GM12801 (cell line): ENCODE measurements around the gene SLC2A2.

Source experiments
- TF ChIP-seq, protein P1 (sequence below): IDR thresholded peaks from one replicate; pipeline ENCODE4 v1.5.1; 2011; ENCODE audit warnings: control low read depth; ENCODE audit not compliant: insufficient read length; ENCODE audit errors: extremely low read depth

SLC2A2 gene

DNA sequence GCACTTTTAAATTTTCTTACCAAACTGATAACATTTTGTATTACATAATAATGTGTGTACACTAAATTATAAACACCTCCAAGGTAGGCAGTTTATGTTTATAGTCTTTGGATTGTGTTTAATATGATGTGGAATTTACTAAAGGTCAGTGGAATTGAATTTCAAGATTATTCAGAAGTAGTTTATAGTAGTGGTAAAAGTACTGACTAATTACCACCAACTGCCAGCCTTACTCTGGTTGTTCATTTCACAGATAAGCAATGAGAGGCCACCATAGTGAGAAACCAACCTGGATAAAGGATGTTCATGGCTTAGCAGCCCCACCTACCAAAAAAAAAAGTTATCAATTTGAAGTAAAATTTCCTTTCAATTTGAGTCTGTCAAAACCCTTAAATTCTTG is 64.1 kb downstream of the SLC2A2 start:
- TF ChIP-seq, protein P1, sequence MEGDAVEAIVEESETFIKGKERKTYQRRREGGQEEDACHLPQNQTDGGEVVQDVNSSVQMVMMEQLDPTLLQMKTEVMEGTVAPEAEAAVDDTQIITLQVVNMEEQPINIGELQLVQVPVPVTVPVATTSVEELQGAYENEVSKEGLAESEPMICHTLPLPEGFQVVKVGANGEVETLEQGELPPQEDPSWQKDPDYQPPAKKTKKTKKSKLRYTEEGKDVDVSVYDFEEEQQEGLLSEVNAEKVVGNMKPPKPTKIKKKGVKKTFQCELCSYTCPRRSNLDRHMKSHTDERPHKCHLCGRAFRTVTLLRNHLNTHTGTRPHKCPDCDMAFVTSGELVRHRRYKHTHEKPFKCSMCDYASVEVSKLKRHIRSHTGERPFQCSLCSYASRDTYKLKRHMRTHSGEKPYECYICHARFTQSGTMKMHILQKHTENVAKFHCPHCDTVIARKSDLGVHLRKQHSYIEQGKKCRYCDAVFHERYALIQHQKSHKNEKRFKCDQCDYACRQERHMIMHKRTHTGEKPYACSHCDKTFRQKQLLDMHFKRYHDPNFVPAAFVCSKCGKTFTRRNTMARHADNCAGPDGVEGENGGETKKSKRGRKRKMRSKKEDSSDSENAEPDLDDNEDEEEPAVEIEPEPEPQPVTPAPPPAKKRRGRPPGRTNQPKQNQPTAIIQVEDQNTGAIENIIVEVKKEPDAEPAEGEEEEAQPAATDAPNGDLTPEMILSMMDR, result no peak

DNA sequence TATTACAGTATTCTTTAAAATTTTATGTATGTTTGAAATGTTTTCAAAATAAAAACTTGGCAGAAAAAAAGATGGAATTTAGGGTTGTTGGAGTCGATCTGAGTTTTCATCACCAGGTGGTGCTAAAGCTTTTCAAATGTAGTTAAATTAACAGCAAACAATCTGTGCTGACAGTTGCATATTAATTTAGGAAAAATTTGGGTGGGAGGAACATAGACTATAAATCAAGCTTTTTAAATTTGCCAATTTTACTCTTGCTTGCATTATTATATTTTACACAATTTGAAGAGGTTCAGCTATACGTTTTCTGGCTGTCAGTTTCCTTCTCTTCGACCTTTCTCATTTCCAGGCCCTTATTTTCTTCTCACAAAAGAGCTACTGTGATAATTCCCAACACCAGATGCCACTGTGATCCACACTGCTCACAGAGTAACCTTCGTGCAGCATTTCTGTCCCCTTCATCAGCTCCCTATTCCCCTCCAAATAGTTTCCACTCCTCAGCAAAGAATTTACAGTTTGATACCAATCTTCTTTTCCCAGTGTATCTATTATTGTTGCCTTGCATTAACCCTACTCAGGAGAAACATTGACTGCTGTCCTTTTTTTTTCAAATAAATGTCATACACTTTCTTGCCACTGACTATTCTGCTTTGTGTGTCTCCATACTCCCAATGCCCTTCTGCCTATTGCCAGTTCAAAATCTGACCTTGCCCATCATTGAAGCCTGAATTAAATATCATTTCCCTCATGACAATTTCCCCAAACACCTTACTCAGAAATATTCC is 64.7 kb downstream of the SLC2A2 start:
- TF ChIP-seq, protein P1, result no peak

DNA sequence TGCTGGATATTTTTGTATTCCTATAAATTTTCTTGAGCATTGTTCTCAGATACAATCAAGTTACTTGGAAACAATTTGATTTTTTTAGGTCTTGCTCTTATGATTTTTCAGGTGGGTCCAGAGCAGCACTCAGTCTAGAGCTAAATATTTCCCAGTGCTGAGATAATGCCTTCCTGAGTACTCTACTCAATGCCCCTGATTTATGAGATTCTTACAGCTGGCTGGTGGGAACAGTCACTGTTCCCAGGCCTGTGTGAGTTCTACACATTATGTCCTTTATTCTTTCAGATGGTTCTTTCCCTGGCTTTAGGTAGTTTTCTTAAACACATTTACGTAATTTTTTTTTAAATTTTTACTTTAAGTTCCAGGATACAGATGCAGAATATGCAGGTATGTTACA is 67.1 kb downstream of the SLC2A2 start:
- TF ChIP-seq, protein P1, result no peak

DNA sequence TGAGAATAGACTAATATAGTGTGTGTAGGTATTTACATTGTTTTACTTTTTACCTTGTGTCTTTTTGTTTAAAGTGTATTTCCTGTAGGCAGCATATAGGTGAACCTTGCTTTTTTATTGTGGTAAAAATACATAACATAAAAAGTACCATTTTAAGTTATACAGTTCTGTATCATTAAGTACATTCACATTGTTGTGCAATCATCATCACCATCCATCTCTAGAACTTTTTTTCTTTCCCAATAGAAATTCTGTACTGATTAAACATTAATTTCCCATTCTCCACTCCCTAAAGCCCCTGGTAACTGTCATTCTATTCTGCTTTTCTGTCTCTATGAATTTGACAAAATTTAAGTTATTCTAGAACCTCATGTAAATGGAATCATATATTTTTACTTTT is 69.9 kb downstream of the SLC2A2 start:
- TF ChIP-seq, protein P1, result no peak

DNA sequence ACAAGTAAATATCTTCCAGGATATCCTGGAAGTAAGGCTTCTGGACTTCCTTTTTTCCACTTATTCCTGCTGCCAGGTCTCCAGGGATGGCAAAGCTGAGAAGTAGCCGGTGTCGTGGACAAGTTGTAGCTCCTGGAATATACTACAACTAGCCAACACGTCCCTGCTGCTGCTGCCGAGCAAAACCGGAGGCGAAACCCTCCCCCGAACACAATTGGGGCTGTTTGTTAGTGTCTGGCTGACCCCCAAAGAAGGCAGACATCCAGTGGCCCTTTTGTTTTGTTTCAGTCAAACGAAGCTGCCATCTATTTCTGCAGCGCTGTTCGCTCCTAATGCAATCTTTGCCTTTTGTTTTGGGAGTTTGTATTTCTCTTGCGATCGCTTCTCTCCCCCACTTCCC is 72.8 kb downstream of the SLC2A2 start:
- TF ChIP-seq, protein P1, result no peak

DNA sequence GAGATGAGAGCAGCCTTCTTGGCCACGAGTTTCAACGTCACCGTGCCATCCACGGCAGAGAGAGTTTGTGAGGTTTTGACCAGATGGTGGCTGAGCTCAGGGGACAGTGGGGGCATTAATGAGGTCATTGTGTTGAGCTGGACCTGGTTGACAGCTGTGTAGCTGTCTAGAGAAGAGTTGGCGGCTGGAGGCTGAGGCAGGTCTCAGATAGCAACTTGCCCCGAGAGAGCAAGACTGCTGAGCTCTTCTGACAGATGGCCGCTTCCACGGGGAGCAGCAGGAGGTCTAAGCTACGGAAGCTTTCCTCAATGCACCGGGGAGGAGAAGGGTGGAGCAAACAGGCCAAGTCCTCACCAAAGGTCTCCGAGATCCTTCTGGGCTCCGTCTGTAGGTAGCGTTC is 73.3 kb downstream of the SLC2A2 start:
- TF ChIP-seq, protein P1, result no peak

DNA sequence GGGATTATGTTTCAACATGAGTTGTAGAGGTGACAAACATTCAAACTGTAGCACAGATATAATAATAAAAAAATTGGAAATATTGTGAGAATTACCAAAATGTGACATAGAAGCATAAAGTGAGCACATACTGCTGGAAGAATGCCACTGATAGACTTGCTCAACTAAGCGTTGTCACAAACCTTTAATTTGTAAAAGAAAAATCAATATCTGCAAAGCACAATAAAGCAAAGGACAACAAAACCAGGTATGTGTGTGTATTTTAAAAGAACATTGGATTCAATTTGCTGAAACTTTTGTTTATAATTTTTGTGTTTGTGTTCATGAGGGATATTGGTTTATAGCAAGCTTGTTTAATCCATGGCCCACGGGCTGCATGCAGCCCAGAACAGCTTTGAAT is 77.3 kb downstream of the SLC2A2 start:
- TF ChIP-seq, protein P1, result no peak
